GM18511 (cell line): ENCODE data around the gene ABHD14A.
"Not testable (repeated sequence)": the region's sequence is repeated elsewhere in the genome, so short reads cannot be mapped to it uniquely, and the experiment has no call there.

Experiments used
- ATAC-seq: cut with Tn5 transposase; IDR thresholded peaks from one replicate; pipeline ENCODE4 v1.9.1; 2021; ENCODE audit warnings: mild to moderate bottlenecking, moderate library complexity; ENCODE audit not compliant: unreplicated experiment

The ABHD14A gene

GRCh38 chr3:51970606-51971300 lies 4.1 kb upstream of the ABHD14A start:
- no peak for ATAC-seq

GRCh38 chr3:51971350-51971749 lies 3.5 kb upstream of the ABHD14A start:
- ATAC-seq, result no peak

- ATAC-seq, result peak; percentile 6
These were observed 444 bp upstream of the ABHD14A start for GRCh38 chr3:51974277-51974962.

- no peak for ATAC-seq
These were observed 1.1 kb downstream of the ABHD14A start for GRCh38 chr3:51975852-51976549.

- ATAC-seq, result no peak
These were observed 2.7 kb downstream of the ABHD14A start for GRCh38 chr3:51977446-51978142.

- no peak for ATAC-seq
These were observed 3.3 kb downstream of the ABHD14A start for GRCh38 chr3:51978143-51978502.

- ATAC-seq, result no peak
These were observed 5.4 kb downstream of the ABHD14A start for GRCh38 chr3:51980253-51980652.

GRCh38 chr3:51982352-51982837 lies 7.5 kb downstream of the ABHD14A start:
- ATAC-seq, result peak; percentile 54

- ATAC-seq, result peak; percentile 75
These were observed 8.1 kb downstream of the ABHD14A start, which contains the start of gene ACY1 for GRCh38 chr3:51982838-51983577. ACY1 (plus strand) TSS chr3:51983535; CDS start chr3:51984065, 530 bp downstream.

GRCh38 chr3:51983578-51984268 lies 8.9 kb downstream of the ABHD14A start:
- no peak for ATAC-seq

- ATAC-seq, result no peak
These were observed 9.4 kb downstream of the ABHD14A start for GRCh38 chr3:51984269-51984647.

- no peak for ATAC-seq
These were observed 10.2 kb downstream of the ABHD14A start for GRCh38 chr3:51985063-51985462.

GRCh38 chr3:51986010-51986947 lies 11.4 kb downstream of the ABHD14A start:
- no peak for ATAC-seq

- no peak for ATAC-seq
These were observed 12.7 kb downstream of the ABHD14A start for GRCh38 chr3:51987568-51987967.

GRCh38 chr3:51988286-51989146 lies 13.7 kb downstream of the ABHD14A start:
- ATAC-seq, result no peak

GRCh38 chr3:51990501-51990971 lies 15.7 kb downstream of the ABHD14A start:
- ATAC-seq, result not testable (repeated sequence)

- ATAC-seq, result no peak
These were observed 17.3 kb downstream of the ABHD14A start for GRCh38 chr3:51992017-51992682.
